Measurements from ENCODE around the gene CFAP43.

GRCh38 chr10:104142081-104142480, 90.1 kb downstream of the CFAP43 start:
- TF ChIP-seq CTCF (IDR thresholded peaks at IDR 0.05) (no peak), POLR2AphosphoS5 (IDR thresholded peaks at IDR 0.05) (no peak), POLR2A (IDR thresholded peaks at IDR 0.05; ENCODE audit: low read depth) (no peak), EP300 (IDR thresholded peaks at IDR 0.05) (no peak)

Measured in esophagus muscularis mucosa (tissue), 4 donors.